GM19035 (cell line): ENCODE data around the gene FOXO3.
A peak's percentile ranks its signal among the peaks of the same experiment; 100 is the strongest.
"Not testable (repeated sequence)": the region's sequence is repeated elsewhere in the genome, so short reads cannot be mapped to it uniquely, and the experiment has no call there.

Experiments
- ATAC-seq: cut with Tn5 transposase; IDR thresholded peaks from one replicate; pipeline ENCODE4 v1.9.1; 2021; ENCODE audit not compliant: unreplicated experiment

FOXO3 gene

GRCh38 chr6:108560463-108561308 lies at the start of gene FOXO3:
Gene FOXO3, plus strand, starts transcription at chr6:108560917. Its CDS starts 292 bp downstream, at chr6:108561209.
- ATAC-seq, result no peak

GRCh38 chr6:108518714-108519576 lies 41.8 kb upstream of the FOXO3 start:
- no peak for ATAC-seq

- no peak for ATAC-seq
These were observed 39.1 kb upstream of the FOXO3 start for GRCh38 chr6:108521616-108522107.

- no peak for ATAC-seq
These were observed 37.0 kb upstream of the FOXO3 start for GRCh38 chr6:108523697-108524096.

- no peak for ATAC-seq
These were observed 36.0 kb upstream of the FOXO3 start for GRCh38 chr6:108524528-108525248.

DNA sequence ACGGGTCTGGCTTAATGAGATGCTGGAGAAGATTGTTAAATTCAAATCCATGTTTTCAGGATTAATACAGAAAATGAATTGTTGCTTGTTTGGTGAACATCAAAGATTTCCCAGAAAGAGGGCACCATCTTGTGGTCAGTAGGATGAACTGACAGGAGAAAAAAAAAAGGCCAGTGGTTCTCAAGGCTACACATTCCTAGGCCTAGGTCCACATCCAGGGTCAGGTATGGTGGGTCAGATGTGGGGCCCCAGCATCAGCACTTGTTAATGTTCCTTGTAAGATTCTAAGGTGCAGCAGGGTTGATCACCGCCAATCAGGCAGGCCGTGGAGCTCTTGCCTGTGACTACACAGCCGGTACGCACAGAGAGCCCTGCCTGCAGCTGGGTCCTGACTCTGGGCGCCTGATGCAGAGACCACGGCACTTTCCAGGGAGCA lies 34.0 kb upstream of the FOXO3 start:
- ATAC-seq, result no peak

DNA sequence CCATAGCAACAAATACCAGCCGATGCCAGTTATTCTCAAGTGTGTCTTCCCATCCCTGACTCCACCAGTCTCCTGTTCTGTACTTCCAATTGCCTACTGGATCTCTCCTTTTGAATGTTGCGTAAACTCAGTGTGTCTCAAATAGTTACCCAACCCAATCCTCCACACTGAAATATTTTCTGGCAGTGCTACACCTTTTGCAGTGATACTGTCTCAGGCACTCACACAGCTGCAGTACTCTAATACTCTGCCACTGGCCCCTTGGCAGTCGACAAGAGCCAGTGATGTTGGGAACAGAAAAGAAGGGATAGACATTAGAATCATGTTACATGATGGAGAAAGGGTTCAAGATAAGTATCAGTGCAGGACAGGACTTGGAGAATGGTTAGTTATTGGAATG lies 31.8 kb upstream of the FOXO3 start:
- ATAC-seq, result no peak

GRCh38 chr6:108531332-108531731 lies 29.4 kb upstream of the FOXO3 start:
- no peak for ATAC-seq

DNA sequence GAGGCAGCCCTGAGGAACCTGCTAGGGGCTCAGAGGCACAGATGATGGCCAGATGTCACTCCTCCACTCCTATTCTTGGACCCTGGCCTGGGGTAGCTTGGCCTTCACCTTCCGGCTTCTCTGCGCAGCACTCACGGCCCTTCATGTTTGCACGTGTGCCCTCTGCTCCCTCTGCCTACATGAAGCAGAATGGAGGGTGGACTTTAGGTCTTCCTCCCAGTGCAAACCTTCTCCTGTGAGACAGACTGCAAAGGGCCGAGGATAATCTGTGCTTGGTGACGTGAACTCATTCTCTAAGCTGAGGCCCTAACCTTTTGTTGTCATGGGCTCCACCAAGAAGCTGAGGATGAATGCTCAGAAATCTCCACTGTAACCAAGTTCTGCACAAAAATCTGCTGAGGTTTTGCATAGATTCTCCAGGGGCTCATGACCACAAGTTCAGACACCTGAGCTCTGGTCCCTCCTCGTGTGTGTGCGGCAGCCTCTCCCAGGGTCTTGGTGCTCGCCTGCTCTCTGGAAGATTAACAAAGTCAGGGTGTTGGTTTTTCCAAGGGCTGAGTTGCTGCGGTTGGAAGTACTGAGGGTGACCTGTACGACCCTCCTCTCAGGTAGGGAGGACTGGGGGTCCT lies 25.5 kb upstream of the FOXO3 start:
- ATAC-seq, result no peak

DNA sequence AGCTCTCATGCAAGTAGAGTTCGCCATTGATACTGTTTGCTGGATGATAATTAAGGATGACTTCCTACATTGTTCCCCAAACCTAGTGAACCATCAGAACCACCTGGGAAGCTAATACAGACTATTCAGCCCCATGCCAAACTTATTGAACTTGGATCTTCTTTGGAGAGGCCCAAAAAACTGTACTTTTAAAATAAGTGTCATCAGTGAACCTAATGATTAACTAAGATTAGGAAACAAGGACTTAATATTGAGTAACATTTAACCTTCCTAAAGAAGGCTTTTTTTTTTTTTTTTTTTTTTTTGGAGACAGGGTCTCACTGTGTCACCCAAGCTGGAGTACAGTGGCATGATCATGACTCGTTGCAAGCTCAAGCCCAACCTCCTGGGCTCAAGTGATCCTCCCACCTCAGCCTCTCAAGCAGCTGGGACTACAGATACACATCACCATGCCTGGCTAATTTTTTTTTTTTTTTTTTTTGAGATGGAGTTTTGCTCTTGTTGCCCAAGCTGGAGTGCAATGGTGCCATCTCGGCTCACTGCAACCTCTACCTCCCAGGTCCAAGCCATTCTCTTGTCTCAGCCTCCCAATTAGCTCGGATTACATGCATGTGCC lies 24.7 kb upstream of the FOXO3 start:
- ATAC-seq, result not testable (repeated sequence)

DNA sequence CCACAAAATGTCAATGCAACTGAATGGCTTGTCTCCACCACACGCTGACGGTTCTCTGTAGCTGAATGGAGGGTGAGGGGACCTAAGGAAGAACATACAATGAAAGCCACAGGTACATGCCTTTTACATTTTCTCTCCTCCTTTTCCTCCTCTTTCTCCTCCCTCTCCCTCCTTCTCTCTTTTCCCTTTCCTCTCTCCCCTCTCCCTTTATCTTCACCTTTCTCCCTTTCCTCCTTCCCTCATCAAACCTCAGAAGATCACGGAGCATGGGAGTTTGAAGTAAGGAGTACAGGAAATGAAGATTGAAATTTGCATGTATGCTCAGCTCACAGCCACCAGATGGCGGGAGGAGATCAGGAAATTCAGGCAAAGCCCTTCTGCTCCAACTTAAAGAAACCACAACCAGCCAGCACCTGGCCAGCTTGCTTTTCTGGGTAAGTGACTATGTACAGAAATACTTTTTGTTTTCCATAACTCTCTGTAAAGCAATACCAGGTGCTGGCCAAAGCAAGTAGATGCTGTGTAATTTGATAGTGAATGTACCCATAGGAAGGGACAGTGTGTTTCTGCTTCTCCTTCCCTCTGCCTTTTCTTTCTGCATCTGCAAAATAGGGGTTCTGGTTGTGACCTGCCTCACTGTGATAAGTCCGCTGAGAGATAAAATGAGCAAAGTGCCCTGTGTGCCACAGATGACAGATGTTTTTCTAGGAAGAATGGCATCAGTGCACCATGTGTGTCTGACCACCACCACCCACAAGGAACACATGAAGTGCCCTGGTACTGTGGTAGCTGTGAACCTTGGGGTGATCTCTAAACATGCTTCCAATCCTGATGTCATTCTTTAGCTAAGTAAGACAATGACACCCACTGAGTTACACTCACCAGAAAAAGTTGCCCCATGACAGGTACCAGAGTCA lies 18.6 kb upstream of the FOXO3 start:
- ATAC-seq, result peak; percentile 65

GRCh38 chr6:108543175-108543940 lies 17.4 kb upstream of the FOXO3 start:
- no peak for ATAC-seq

GRCh38 chr6:108544606-108545005 lies 16.1 kb upstream of the FOXO3 start:
- no peak for ATAC-seq

- no peak for ATAC-seq
These were observed 14.4 kb upstream of the FOXO3 start for GRCh38 chr6:108546079-108547049.

DNA sequence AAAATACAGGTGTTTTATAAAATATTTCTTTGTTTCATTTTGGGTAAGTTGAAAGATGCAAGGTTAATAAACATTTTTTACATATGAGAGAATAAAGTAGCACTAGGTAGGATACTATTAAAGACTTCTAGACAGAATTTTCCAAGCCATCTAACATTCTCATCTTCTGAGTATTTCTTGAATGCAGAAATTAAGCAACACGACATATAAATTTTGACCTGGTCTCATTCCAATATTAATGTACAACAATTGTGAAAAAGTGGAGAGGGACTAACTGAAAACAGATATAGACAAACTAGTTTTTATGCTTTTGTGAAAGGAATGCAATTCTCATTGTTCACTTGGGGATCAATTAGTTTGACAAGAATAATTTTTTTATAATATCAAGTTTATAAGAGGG lies 11.5 kb upstream of the FOXO3 start:
- no peak for ATAC-seq

GRCh38 chr6:108549741-108550140 lies 11.0 kb upstream of the FOXO3 start:
- ATAC-seq, result no peak

- no peak for ATAC-seq
These were observed 10.5 kb upstream of the FOXO3 start for GRCh38 chr6:108550256-108550655.
